Parathyroid adenoma (tissue), 2 donors: Measurements from ENCODE around the gene KCTD15.

Experiments
- H2AFZ ChIP-seq: fragments of 300-600 bp; sonication (generic); one replicate; pipeline ENCODE4 v1.7.0; 2017; ENCODE audit warnings: antibody characterized with exemption, mild to moderate bottlenecking
- H3K27ac ChIP-seq: fragments of 300-600 bp; sonication (generic); one replicate; pipeline ENCODE4 v1.7.0; 2017
- H3K27me3 ChIP-seq: fragments of 300-600 bp; sonication (generic); one replicate; pipeline ENCODE4 v1.7.0; 2017; ENCODE audit warnings: low read length; ENCODE audit not compliant: control insufficient read depth, insufficient read depth
- H3K36me3 ChIP-seq: fragments of 300-600 bp; sonication (generic); one replicate; pipeline ENCODE4 v1.7.0; 2017; ENCODE audit warnings: low read length; ENCODE audit not compliant: control insufficient read depth, insufficient read depth
- H3K4me1 ChIP-seq: fragments of 300-600 bp; sonication (generic); one replicate; pipeline ENCODE4 v1.7.0; 2017; ENCODE audit warnings: control low read depth
- H3K4me2 ChIP-seq: fragments of 300-600 bp; sonication (generic); one replicate; pipeline ENCODE4 v1.7.0; 2017; ENCODE audit warnings: low read length
- H3K4me3 ChIP-seq: fragments of 300-600 bp; sonication (generic); one replicate; pipeline ENCODE4 v1.7.0; 2017; ENCODE audit warnings: low read depth, low read length
- H3K79me2 ChIP-seq: fragments of 300-600 bp; sonication (generic); one replicate; pipeline ENCODE4 v1.7.0; 2017; ENCODE audit warnings: control low read depth
- H3K9ac ChIP-seq: fragments of 300-600 bp; sonication (generic); one replicate; pipeline ENCODE4 v1.7.0; 2017; ENCODE audit warnings: mild to moderate bottlenecking
- H3K9me3 ChIP-seq: fragments of 300-600 bp; sonication (generic); one replicate; pipeline ENCODE4 v1.7.0; 2017; ENCODE audit warnings: low read length; ENCODE audit not compliant: control insufficient read depth
- TF ChIP-seq, protein P1 (sequence below): fragments of 300-600 bp; sonication (generic); IDR thresholded peaks from one replicate; pipeline ENCODE4 v1.7.0; 2017; ENCODE audit warnings: antibody characterized with exemption, mild to moderate bottlenecking
- donor health status: primary hyperparathyroidism.

KCTD15 gene

DNA sequence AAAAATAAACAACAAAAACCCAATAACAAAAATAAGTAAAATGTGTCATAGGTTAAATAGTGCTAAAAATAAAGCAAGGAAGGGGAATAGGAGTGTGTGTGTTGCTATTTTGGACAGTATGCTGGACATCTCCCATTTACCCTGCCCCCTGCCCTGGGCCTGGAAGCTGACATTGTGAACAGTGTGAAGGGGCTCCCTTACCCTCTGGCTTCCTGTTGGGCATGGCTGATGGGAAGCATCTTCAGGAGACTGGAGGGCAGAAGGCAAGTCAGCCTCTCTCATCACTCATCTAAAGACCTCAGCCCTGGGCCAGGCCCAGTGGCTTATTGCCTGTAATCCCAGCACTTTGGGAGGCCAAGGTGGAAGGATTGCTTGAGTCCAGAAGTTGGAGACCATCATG is 26.7 kb downstream of the KCTD15 start:
- Histone ChIP-seq H3K27ac (no peak overlapping the region), H3K4me2 (no peak overlapping the region), H3K4me1 (peaks cover 11% of the 10 kb centered on the region), H3K79me2 (no peaks in the 10 kb centered on the region), H3K27me3 (no peaks in the 10 kb centered on the region), H3K36me3 (no peaks in the 10 kb centered on the region), H2AFZ (no peak overlapping the region), H3K4me3 (no peak overlapping the region), H3K9ac (no peak overlapping the region), H3K9me3 (no peaks in the 10 kb centered on the region)
- TF ChIP-seq, protein P1, sequence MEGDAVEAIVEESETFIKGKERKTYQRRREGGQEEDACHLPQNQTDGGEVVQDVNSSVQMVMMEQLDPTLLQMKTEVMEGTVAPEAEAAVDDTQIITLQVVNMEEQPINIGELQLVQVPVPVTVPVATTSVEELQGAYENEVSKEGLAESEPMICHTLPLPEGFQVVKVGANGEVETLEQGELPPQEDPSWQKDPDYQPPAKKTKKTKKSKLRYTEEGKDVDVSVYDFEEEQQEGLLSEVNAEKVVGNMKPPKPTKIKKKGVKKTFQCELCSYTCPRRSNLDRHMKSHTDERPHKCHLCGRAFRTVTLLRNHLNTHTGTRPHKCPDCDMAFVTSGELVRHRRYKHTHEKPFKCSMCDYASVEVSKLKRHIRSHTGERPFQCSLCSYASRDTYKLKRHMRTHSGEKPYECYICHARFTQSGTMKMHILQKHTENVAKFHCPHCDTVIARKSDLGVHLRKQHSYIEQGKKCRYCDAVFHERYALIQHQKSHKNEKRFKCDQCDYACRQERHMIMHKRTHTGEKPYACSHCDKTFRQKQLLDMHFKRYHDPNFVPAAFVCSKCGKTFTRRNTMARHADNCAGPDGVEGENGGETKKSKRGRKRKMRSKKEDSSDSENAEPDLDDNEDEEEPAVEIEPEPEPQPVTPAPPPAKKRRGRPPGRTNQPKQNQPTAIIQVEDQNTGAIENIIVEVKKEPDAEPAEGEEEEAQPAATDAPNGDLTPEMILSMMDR: no peak

DNA sequence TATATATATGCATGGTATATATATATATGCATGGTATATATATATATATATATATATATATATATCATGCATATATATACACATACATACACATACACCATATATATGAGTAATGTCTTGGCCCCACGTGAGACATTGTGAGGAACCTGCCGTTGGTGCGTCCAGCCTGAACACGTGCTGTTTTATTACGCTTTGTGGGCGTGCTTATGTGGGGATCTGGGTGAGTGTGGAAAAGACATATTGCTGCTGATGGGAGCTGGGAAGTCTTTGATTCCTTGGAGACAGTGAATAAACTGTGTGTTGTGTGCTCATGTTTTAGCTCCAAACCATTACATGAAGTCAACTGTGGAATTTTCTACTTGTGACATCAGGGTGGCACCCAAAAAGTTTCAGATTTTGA is 28.9 kb downstream of the KCTD15 start:
- Histone ChIP-seq H2AFZ (no peak overlapping the region), H3K9me3 (no peaks in the 10 kb centered on the region), H3K4me3 (no peak overlapping the region), H3K27ac (no peak overlapping the region), H3K27me3 (no peaks in the 10 kb centered on the region), H3K36me3 (no peaks in the 10 kb centered on the region), H3K79me2 (no peaks in the 10 kb centered on the region), H3K4me1 (no peaks in the 10 kb centered on the region), H3K4me2 (no peak overlapping the region), H3K9ac (no peak overlapping the region)
- TF ChIP-seq, protein P1: no peak

DNA sequence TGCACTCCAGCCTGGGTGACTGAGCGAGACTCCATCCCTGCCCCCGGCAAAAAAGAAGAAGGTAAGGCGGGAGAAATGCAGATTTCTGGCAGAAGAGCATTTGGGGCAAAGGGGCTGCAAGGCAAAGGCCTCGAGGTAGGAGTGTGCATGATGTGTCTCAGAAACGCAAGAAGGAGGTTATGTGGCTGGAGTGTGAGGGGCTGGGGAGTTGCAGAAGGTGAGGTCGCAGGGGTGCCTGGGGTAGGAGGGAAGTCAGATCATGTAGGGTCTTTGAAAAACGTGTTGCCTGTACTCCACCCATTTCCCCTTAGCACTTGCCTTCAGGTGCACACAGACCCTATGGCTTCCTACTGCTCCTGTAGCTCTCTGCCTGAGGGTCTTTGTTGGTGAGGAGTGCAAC is 29.9 kb downstream of the KCTD15 start:
- H3K9ac ChIP-seq: no peak overlapping the region
- H3K79me2 ChIP-seq: no peaks in the 10 kb centered on the region
- H3K4me3 ChIP-seq: no peak overlapping the region
- no peak overlapping the region for H3K27ac ChIP-seq
- no peaks in the 10 kb centered on the region for H3K36me3 ChIP-seq
- H2AFZ ChIP-seq: no peak overlapping the region
- H3K4me2 ChIP-seq: no peak overlapping the region
- H3K4me1 ChIP-seq: no peaks in the 10 kb centered on the region
- no peaks in the 10 kb centered on the region for H3K9me3 ChIP-seq
- no peaks in the 10 kb centered on the region for H3K27me3 ChIP-seq
- TF ChIP-seq, protein P1: no peak

DNA sequence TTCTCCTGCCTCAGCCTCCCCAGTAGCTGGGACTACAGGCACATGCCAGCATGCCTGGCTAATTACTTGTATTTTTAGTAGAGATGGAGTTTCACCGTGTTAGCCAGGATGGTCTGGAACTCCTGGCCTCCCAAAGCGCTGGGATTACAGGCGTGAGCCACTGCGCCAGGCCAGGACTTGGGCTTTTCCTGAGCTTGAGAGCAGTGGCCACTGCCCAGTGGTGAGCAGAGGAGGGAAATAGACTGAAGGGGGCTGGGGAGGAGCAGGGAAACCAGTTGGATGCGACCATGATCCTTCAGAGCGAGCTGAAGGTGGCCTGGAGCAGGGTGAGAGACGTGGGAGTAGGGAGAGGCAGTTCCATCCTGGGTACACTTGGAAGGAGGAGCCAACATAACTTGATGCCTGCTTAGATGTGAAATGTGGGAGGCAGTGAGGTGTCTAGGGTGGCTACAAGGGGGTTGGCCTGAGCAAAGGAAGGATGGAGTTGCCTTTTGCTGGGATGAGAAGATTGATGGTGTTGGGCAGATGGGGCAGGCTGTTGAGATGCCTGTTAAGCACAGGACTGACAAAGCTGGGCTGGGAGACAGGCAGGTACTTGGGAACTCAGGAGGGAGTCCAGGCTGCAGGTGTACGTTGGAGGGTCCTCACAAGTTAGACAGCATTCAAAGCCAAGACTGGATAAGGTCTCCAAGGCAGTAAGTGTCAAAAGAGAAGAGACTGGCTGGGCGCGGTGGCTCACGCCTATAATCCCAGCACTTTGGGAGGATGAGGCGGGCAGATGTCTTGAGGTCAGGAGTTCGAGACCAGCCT is 31.8 kb downstream of the KCTD15 start:
- Histone ChIP-seq H3K79me2 (no peaks in the 10 kb centered on the region), H3K27me3 (no peaks in the 10 kb centered on the region), H3K4me3 (no peak overlapping the region), H3K36me3 (no peaks in the 10 kb centered on the region), H3K4me2 (no peak overlapping the region), H3K27ac (no peak overlapping the region), H3K4me1 (no peaks in the 10 kb centered on the region), H3K9ac (no peak overlapping the region), H2AFZ (no peak overlapping the region), H3K9me3 (no peaks in the 10 kb centered on the region)
- TF ChIP-seq, protein P1: no peak

DNA sequence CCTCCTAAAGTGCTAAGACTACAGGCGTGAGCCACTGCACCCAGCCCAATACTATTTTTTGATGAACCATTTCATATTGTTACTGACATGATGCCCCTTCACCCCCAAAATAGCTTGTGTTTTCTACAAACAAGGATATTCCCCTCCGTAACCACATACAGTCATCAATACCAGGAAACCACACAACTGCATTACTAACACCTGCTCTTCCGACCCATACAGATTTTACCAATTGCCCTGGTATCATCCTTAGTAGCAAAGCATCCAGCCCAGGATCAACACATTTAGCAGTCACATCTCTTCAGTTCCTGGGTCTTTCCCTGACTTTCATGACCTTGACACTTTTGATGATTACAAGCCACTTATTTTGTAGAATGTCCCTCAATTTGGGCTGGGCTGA is 33.6 kb downstream of the KCTD15 start:
- H3K36me3 ChIP-seq: no peaks in the 10 kb centered on the region
- H3K4me2 ChIP-seq: no peak overlapping the region
- no peaks in the 10 kb centered on the region for H3K79me2 ChIP-seq
- H3K9ac ChIP-seq: no peak overlapping the region
- no peak overlapping the region for H3K4me3 ChIP-seq
- no peaks in the 10 kb centered on the region for H3K9me3 ChIP-seq
- no peak overlapping the region for H2AFZ ChIP-seq
- H3K4me1 ChIP-seq: no peaks in the 10 kb centered on the region
- no peak overlapping the region for H3K27ac ChIP-seq
- no peaks in the 10 kb centered on the region for H3K27me3 ChIP-seq
- TF ChIP-seq, protein P1: no peak
